ENCODE data around the gene TIAM1. TPM values are rescaled to one million over a fixed set of nuclear protein-coding genes. Genes with fewer than 3 reads are reported as not detected.

The TIAM1 gene
- total and polyA plus RNA-seq, 2 of the 8 experiments (the other 6 are each of a cell fraction or from before 2014, with no cell fraction given) = 10.1 to 30.7 TPM

- WGBS, 2 experiments (ENCODE audit: extremely low coverage in 1 of 2, insufficient coverage in 1 of 2, insufficient read length in 1 of 2, insufficient replicate concordance in 2 of 2, low coverage in 1 of 2, low lambda C conversion rate in 2 of 2, missing lambda C conversion rate in 1 of 2) = 91% methylated on average over 3 of the region's 3 CpGs; no CpG with 5 or more reads in 1 of the 2 experiments
- Histone ChIP-seq H4K20me1 (replicated peaks in 1 of 2; ENCODE audit: control insufficient read depth in 1 of 2, insufficient read depth in 2 of 2, low read length in 2 of 2) (no peaks in the 10 kb centered on the region), H4K91ac (replicated peaks; ENCODE audit: insufficient read length, low read length) (no peak overlapping the region), H3K79me1 (ENCODE audit: low read depth, low read length) (peaks cover 3% of the 10 kb centered on the region; the same call in 1 of the 2 replicates), H2BK5ac (ENCODE audit: low read depth, low read length) (no peak overlapping the region), H2AFZ (ENCODE audit: low read length) (no peak overlapping the region), H3K14ac (ENCODE audit: insufficient read length) (no peak overlapping the region), H3K23ac (ENCODE audit: insufficient read length) (no peak overlapping the region), H2BK12ac (ENCODE audit: low read depth, low read length) (no peak overlapping the region), H3K27me3 (replicated peaks in 1 of 4; ENCODE audit: control insufficient read depth in 3 of 4, extremely low read depth in 1 of 4, insufficient read depth in 3 of 4, low read length in 3 of 4) (no peaks in the 10 kb centered on the region), H3K56ac (replicated peaks; ENCODE audit: insufficient read length, low read depth, low read length) (no peak overlapping the region), H3K9ac (replicated peaks in 1 of 4; ENCODE audit: extremely low read depth in 1 of 4, low read depth in 3 of 4, low read length in 3 of 4) (no peak overlapping the region), H3K18ac (ENCODE audit: extremely low read depth, low read length) (no peak overlapping the region), H3K9me3 (ENCODE audit: insufficient read depth in 2 of 2, low read depth in 1 of 2, low read length in 1 of 2) (no peaks in the 10 kb centered on the region), H3K36me3 (ENCODE audit: control insufficient read depth in 2 of 4, insufficient read depth in 4 of 4, low read length in 3 of 4) (no peaks in the 10 kb centered on the region), H3K4me3 (ENCODE audit: extremely low read depth in 1 of 4, insufficient read depth in 2 of 4, low read depth in 3 of 4, low read length in 4 of 4) (no peak overlapping the region), H2BK120ac (replicated peaks; ENCODE audit: low read depth, low read length) (no peak overlapping the region), H3K4ac (replicated peaks; ENCODE audit: insufficient read length, low read depth, low read length) (no peak overlapping the region), H3K27ac (ENCODE audit: low read depth, low read length) (no peak overlapping the region), H3K4me1 (replicated peaks in 1 of 4; ENCODE audit: control insufficient read depth in 3 of 4, insufficient read depth in 4 of 4, low read length in 3 of 4) (peaks cover 0 to 4% (median 1%) of the 10 kb centered on the region in 4 experiments; a peak in 3 of 7 replicates), H3K79me2 (ENCODE audit: control insufficient read depth in 1 of 2, insufficient read depth in 2 of 2, low read length in 2 of 2) (peaks cover 0 to 6% of the 10 kb centered on the region in 2 experiments; a peak in 2 of 4 replicates), H2AK5ac (ENCODE audit: low read depth, low read length) (no peak overlapping the region), H3K4me2 (ENCODE audit: insufficient read depth in 1 of 2, low read depth in 2 of 2, low read length in 2 of 2) (no peak overlapping the region), H4K8ac (ENCODE audit: extremely low read depth, insufficient read depth, low read length) (no peak overlapping the region), H2BK20ac (ENCODE audit: low read length) (no peak overlapping the region), H3K23me2 (ENCODE audit: low read depth, low read length) (no peaks in the 10 kb centered on the region), H2BK15ac (ENCODE audit: low read length) (no peak overlapping the region), H4K5ac (ENCODE audit: insufficient read length, low read depth, low read length) (no peak overlapping the region)
- DNase-seq (ENCODE audit: low read depth in 1 of 2, low spot score in 2 of 2) (no peak), FAIRE-seq (no peak)
- ChIA-PET CTCF (ENCODE audit: partially characterized antibody) (interaction anchor here (1.9 kb wide), 1 partner anchor 10 kb away, joined by 7 read pairs; no protein-coding TSS in a partner anchor), POLR2A (ENCODE audit: partially characterized antibody) (no interaction called here)
- TF ChIP-seq HDAC6 (IDR thresholded peaks at IDR 0.05; ENCODE audit: low read depth, low read length) (no peak), CBX8 (IDR thresholded peaks at IDR 0.05; ENCODE audit: borderline replicate concordance, low read depth, low read length) (no peak), RNF2 (IDR thresholded peaks at IDR 0.05; ENCODE audit: borderline replicate concordance, low read depth, low read length, missing control alignments, poor library complexity, severe bottlenecking) (no peak), TAF7 (optimal IDR thresholded peaks at IDR 0.05; ENCODE audit: borderline replicate concordance, low read depth, low read length) (no peak), RBBP5 (IDR thresholded peaks at IDR 0.05; ENCODE audit: borderline replicate concordance, low read depth, low read length) (no peak), POU5F1 (IDR thresholded peaks at IDR 0.05; ENCODE audit: low read depth, low read length) (no peak), SIN3A (conservative IDR thresholded peaks at IDR 0.05 in 1 of 2, IDR thresholded peaks at IDR 0.05 in 1 of 2; ENCODE audit: low read depth in 1 of 2, low read length in 2 of 2) (no peak), CHD2 (IDR thresholded peaks at IDR 0.05; ENCODE audit: low read length) (no peak), NRF1 (IDR thresholded peaks at IDR 0.05; ENCODE audit: low read depth, low read length) (no peak), CTCF (IDR thresholded peaks at IDR 0.05; ENCODE audit: control extremely low read depth in 1 of 3, insufficient read depth in 1 of 3, low read depth in 1 of 3, low read length in 3 of 3) (no peak), RFX5 (IDR thresholded peaks at IDR 0.05; ENCODE audit: borderline replicate concordance, low read depth, low read length) (no peak)
Observed at GRCh38 chr21:31337086-31337485, 7.0 kb downstream of the TIAM1 start.
